ENCODE data around the gene GSTM2. TPM values are rescaled to one million over a fixed set of nuclear protein-coding genes. Genes with fewer than 3 reads are reported as not detected.
A peak's percentile ranks its signal among the peaks of the same experiment; 100 is the strongest.
"Not testable (repeated sequence)": the region's sequence is repeated elsewhere in the genome, so short reads cannot be mapped to it uniquely, and the experiment has no call there.

The GSTM2 gene
- total and polyA plus RNA-seq, 7 donors = 4.9 to 139 (median 42.5) TPM

DNA sequence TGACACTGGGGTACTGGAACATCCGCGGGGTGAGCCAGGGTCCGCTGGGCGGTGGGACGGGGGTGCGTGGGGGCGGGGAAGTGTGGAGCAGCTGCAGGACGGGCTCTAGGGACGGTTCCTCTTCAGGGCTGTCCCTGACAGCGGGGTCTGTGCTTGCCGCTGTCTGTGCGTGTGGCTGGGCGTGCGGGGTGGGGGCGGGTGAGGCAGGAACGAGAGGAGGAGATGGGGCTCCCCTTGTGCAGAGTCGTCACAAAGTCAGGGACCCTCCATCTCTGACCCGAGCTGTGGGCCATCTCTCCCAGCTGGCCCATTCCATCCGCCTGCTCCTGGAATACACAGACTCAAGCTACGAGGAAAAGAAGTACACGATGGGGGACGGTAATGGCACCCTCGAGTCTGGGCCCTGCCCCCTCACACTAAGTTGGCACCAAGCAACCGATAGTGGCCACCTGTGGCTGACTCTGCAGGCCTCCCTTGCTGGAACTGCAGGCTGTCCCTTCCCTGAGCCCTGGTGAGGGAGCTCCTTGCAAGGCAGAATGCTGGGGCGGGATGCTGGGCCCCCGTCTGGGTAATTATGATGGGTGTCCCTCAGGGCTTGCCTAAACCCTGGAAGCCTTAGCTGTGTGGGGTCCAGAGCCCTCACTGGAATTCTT lies 392 bp downstream of the GSTM2 start:
- Histone ChIP-seq H3K36me3 (peaks cover 0 to 15% (median 5%) of the 10 kb centered on the region in 4 donors), H3K27me3 (no peaks in the 10 kb centered on the region), H3K9me3 (no peaks in the 10 kb centered on the region), H3K4me3 (peak overlapping the region; percentile 55 to 66 (median 62)), H3K27ac (peak overlapping the region; percentile 48 to 78 (median 70)), H3K4me1 (peaks cover 0 to 19% (median 9%) of the 10 kb centered on the region in 4 donors)
- intact Hi-C loops (cut with DNase I) = loop anchor here (5.0 kb wide), 2 partner anchors 59 to 74 kb away; partner anchors contain the start of gene GSTM3
- DNase-seq = no peak
- 15 to 20% methylated on average over 26 of the region's 26 CpGs for WGBS, 2 donors
- TF ChIP-seq POLR2A (IDR thresholded peaks at IDR 0.05) = no peak
- no peak for TF ChIP-seq CTCF (IDR thresholded peaks at IDR 0.05)
- no peak for TF ChIP-seq POLR2AphosphoS5 (IDR thresholded peaks at IDR 0.05)
- TF ChIP-seq EP300 (IDR thresholded peaks at IDR 0.05) = no peak

GRCh38 chr1:109669246-109669948 lies 1.5 kb downstream of the GSTM2 start:
- H3K36me3 ChIP-seq = peaks cover 0 to 15% (median 7%) of the 10 kb centered on the region in 4 donors
- peaks cover 0 to 12% (median 9%) of the 10 kb centered on the region in 4 donors for H3K4me1 ChIP-seq
- H3K4me3 ChIP-seq = peak overlapping the region in 1 of 4 donors; percentile 16
- H3K27me3 ChIP-seq = no peaks in the 10 kb centered on the region
- no peak for DNase-seq
- intact Hi-C loops (cut with DNase I) = loop anchor here (5.0 kb wide), 2 partner anchors 58 to 73 kb away; partner anchors contain the start of gene GSTM3
- WGBS, 2 donors = 84 to 89% methylated on average over 22 of the region's 22 CpGs
- TF ChIP-seq POLR2A (IDR thresholded peaks at IDR 0.05) (no peak), POLR2AphosphoS5 (IDR thresholded peaks at IDR 0.05) (no peak), EP300 (IDR thresholded peaks at IDR 0.05) (no peak), CTCF (IDR thresholded peaks at IDR 0.05) (no peak)
- peak overlapping the region in 3 of 4 donors; percentile 16 to 49 (median 48) for H3K27ac ChIP-seq
- H3K9me3 ChIP-seq = no peaks in the 10 kb centered on the region

DNA sequence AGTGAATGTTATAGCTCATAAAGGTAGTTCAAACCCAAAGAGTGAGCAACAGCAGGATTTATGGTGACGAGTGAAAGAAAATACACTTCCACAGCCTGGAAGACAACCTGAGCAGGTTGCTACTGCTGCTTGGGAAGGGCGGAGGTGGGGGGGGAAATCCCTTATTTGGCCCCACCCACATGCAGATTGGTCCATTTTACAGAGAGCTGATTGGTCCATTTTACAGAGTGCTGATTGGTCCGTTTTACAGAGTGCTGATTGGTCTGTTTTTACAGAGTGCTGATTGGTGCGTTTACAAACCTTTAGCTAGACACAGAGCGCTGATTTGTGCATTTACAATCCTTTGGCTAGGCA lies 2.1 kb downstream of the GSTM2 start:
- not testable (repeated sequence) for H3K9me3 ChIP-seq, H3K27me3 ChIP-seq, H3K4me3 ChIP-seq, DNase-seq
- Histone ChIP-seq H3K36me3 (peaks cover 0 to 15% (median 7%) of the 10 kb centered on the region in 4 donors), H3K4me1 (peaks cover 0 to 12% (median 9%) of the 10 kb centered on the region in 4 donors), H3K27ac (peak overlapping the region in 2 of 4 donors; percentile 48 to 49)
- intact Hi-C loops (cut with DNase I) = loop anchor here (5.0 kb wide), 2 partner anchors 57 to 72 kb away; partner anchors contain the start of gene GSTM3
- WGBS, 2 donors = 92 to 96% methylated on average over 4 to 5 of the region's 5 CpGs

- Histone ChIP-seq H3K36me3 (peaks cover 0 to 15% (median 4%) of the 10 kb centered on the region in 4 donors), H3K9me3 (no peaks in the 10 kb centered on the region), H3K4me3 (no peak overlapping the region), H3K4me1 (peaks cover 0 to 12% (median 9%) of the 10 kb centered on the region in 4 donors), H3K27me3 (no peaks in the 10 kb centered on the region), H3K27ac (no peak overlapping the region)
- no peak for DNase-seq
- TF ChIP-seq POLR2A (IDR thresholded peaks at IDR 0.05) = no peak
- no peak for TF ChIP-seq POLR2AphosphoS5 (IDR thresholded peaks at IDR 0.05)
- no peak for TF ChIP-seq EP300 (IDR thresholded peaks at IDR 0.05)
- TF ChIP-seq CTCF (IDR thresholded peaks at IDR 0.05) = no peak
- WGBS, 2 donors = 92 to 93% methylated on average over 5 of the region's 5 CpGs
- intact Hi-C loops (cut with DNase I) = no loop called here
Measured at GRCh38 chr1:109671067-109671466, 3.2 kb downstream of the GSTM2 start.

- DNase-seq; H3K9me3 ChIP-seq; H3K27me3 ChIP-seq; H3K4me1 ChIP-seq; intact Hi-C loops (cut with DNase I); H3K27ac ChIP-seq; H3K4me3 ChIP-seq: not testable (repeated sequence)
- H3K36me3 ChIP-seq = peaks cover 0 to 15% (median 4%) of the 10 kb centered on the region in 4 donors
- 67 to 93% methylated on average over 2 of the region's 2 CpGs for WGBS, 2 donors
Measured at GRCh38 chr1:109673861-109674260, 6.0 kb downstream of the GSTM2 start.

- H3K9me3 ChIP-seq; H3K27ac ChIP-seq; DNase-seq; H3K4me3 ChIP-seq; H3K4me1 ChIP-seq; H3K27me3 ChIP-seq; intact Hi-C loops (cut with DNase I); H3K36me3 ChIP-seq: not testable (repeated sequence)
- WGBS, 2 donors = 71 to 95% methylated on average over 3 of the region's 3 CpGs
Measured at GRCh38 chr1:109676683-109677381, 9.0 kb downstream of the GSTM2 start.
